HG03060 (cell line): ENCODE measurements around the gene NDUFAB1.
"Not testable (repeated sequence)": the region's sequence is repeated elsewhere in the genome, so short reads cannot be mapped to it uniquely, and the experiment has no call there.

ENCODE experiments used
- ATAC-seq: cut with Tn5 transposase; IDR thresholded peaks from one replicate; pipeline ENCODE4 v1.9.1; 2021; ENCODE audit warnings: low read depth, moderate number of reproducible peaks; ENCODE audit not compliant: unreplicated experiment

NDUFAB1 gene

DNA sequence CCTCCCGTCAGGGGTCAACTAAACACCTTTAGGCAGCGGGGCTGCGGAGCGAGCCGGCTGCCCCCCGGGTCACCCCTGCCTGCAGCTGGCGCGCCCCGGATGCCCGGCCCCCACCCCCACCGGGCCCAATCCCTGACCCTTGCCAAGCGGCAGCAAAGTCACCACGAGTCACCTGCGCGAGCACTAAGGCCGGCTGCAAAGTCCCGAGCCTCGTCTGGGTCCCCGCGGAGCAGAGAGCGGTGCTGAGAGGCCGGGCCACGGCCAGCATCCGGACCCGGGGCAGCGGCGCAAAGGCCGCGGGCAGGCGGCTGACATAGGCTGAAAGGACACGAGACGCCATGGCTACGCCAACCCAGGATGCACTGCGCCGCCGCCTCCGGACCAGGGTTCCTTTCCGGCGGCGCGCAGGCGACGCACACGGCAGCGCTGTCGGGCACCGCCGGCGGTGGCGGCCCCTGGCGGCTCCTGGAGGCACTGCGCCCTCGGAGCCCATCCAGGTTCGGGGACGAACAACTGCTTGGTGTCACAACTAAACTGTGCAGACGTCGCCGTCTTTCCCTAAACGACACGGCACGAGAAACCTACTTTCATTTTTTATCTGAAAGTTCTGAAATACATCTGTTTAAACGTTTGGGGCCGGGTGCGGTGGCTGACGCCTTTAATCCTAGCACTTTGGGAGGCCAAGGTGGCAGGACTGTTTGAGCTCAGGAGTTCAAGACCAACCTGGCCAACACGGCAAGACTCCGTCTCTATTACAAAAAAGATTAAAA, at the start of gene NDUFAB1:
TSS of gene NDUFAB1 (minus strand) at position 366 of the 770 bp plus-strand sequence. CDS start at position 340, 26 bp downstream.
- peak; percentile 65 for ATAC-seq

DNA sequence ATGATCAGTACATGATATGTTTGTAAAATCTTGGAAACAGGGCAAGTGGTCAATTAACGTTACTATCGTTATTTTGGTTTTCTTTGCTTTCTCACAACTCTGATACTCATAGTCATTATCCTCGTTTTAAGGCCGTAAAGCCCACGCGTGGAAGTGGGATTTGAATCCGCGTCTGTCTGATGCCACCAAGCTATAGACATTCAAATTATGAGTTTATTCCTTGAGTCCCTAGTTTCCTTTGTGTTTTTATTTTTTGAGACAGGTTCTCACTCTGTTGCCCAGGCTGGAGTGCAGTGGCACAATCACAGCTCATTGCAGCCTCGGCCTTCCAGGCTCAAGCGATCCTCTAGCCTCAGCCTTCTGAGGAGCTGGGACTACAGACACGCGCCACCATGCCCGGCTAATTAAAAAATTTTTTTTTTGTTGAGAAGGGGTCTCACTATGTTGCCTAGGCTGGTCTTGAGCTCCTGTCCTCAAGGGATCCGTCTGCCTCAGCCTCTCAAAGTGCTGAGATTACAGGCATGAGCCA, 46.2 kb upstream of the NDUFAB1 start:
- ATAC-seq, result no peak

DNA sequence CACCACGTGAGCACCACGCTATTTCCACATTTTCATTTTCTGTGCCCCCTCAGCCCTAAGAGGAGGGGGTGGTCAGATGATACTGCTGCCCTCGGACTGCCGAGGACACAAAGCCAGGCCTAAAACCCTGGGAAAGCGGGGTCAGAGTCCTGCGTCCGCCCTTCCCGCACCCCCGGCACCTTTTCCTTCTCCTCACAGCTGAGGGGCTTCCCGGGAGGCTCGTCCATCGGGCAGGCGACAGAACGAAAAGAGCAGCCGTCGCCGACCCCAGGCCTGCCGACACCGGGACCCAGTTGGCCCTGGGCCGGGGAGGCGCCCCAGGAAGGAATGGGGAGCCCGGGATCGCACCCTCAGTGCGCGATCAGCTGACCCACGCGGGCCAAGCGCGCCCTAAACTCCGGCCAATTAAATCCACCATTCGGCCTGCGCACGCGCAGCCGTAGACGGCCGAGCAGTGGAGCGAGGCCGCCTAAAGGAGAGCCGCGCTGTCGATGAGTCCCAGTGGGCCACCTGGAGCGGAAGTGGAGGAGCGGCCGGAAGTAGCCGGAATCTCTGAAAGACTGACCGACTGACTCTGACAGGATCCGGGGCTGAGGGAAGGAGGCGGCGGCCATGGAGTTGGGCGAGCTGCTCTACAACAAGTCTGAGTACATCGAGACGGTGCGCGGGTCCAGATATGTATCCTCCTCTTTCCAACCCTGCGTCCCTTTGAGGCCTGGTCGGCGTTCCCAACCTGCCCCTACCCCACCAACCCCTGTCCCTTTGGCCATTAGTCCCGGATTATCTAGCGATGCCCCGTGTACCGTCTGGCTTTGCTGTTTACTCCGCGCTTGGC, 45.0 kb upstream of the NDUFAB1 start, which contains the start of the genes DCTN5 and PALB2:
TSS of gene DCTN5 (plus strand) at position 536 of the 835 bp plus-strand sequence. CDS start at position 613, 77 bp downstream.
TSS of gene PALB2 (minus strand) at position 380 of the 835 bp plus-strand sequence. CDS start at position 227, 153 bp downstream.
- ATAC-seq, result peak; percentile 93

GRCh38 chr16:23640615-23640930, 44.5 kb upstream of the NDUFAB1 start:
- ATAC-seq, result no peak

DNA sequence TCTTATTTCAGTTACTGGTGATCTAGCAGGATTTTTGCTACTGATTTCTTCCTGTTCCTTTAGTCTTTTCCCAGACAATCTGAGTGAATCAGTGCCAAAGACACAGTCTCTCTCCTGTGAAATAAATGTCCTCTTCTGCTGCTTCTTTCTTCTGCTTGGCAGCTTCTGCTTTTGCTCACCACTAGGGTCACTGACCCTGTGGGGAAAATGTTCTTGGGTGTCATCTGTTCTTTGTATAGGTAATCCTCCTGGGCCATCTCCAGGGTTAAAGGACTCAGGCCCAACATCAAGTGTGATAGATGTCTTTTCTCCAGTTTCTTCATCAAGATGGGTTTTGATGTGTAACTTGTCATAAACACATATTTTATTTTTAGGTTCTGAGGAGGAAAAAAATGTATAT, 39.8 kb upstream of the NDUFAB1 start:
- no peak for ATAC-seq

- ATAC-seq, result no peak
Measured at GRCh38 chr16:23634461-23635036, 38.4 kb upstream of the NDUFAB1 start.

- ATAC-seq, result not testable (repeated sequence)
Measured at GRCh38 chr16:23631874-23632273, 35.8 kb upstream of the NDUFAB1 start.

DNA sequence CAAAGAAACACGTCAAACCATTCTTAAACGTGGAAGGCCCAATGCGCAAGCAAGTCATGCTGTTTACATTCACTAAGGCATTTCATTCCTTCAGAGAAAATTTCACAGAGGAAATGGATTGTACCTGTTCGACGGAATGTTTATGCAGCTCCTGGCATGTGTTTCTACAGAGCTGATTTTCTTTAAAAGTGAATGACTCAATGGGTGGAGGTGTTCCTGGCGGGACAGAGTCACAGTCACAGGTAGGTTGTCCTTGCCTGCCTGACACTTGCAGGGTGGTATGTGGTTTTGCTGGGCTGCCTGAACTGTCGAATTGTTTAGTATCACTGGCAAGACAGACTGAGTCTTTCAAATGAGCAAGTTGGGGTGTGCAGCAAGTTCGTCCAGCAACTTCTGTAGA, 33.4 kb upstream of the NDUFAB1 start:
- no peak for ATAC-seq

- no peak for ATAC-seq
Measured at GRCh38 chr16:23624092-23624491, 28.0 kb upstream of the NDUFAB1 start.

- ATAC-seq, result no peak
Measured at GRCh38 chr16:23615805-23616204, 19.7 kb upstream of the NDUFAB1 start.

- no peak for ATAC-seq
Measured at GRCh38 chr16:23611936-23612335, 15.8 kb upstream of the NDUFAB1 start.

DNA sequence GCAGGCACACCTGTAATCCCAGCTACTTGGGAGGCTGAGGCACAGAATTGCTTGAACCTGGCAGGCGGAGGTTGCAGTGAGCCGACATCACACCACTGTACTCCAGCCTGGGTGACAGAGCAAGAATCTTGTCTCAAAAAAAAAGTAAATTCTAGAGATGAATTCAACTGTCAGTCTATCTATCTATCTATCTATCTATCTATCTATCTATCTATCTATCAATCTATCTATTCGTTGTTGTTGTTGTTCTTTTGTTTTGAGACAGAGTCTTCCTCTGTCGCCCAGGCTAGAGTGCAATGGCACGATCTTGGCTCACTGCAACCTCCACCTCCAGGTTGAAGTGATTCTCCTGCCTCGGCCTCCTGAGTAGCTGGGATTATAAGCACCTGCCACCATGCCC, 14.8 kb upstream of the NDUFAB1 start:
- ATAC-seq, result not testable (repeated sequence)

GRCh38 chr16:23609929-23610328, 13.8 kb upstream of the NDUFAB1 start:
- ATAC-seq, result no peak

- ATAC-seq, result no peak
Measured at GRCh38 chr16:23608194-23608593, 12.1 kb upstream of the NDUFAB1 start.

- ATAC-seq, result no peak
Measured at GRCh38 chr16:23607726-23608125, 11.6 kb upstream of the NDUFAB1 start.

DNA sequence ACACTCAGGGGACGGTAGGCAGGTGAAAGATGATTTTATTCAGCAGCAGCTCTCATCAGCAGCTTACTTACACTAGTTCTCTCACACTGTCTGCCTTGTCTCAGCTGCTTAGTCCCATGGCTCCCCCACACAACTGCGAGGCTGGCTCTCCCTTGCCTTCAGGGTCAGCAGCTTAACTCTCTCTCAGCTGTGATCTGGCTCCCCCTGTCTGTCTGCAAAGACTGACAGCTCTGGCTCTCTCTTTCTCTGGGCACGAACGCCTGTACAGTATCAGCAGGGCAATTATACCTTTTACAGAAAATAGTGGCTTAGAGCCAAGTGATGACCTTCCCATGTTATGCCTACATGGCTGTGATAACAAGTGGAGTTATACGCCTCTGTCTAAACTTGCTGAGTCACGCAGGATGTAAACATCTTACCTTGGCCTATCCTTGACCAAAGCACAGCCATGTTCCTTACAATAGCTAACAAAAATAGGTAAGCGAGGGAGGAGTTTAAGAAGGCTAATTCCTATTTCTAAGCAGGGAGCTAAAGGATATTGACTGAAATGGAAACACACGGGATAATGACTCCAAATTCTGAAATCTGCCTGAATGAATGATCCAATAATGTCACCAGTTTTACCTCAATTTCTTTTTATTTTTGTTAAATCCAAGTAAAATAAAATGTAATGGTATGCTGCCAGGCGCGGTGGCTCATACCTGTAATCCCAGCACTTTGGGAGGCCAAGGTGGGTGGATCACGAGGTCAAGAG, 1.1 kb upstream of the NDUFAB1 start:
- ATAC-seq, result no peak

DNA sequence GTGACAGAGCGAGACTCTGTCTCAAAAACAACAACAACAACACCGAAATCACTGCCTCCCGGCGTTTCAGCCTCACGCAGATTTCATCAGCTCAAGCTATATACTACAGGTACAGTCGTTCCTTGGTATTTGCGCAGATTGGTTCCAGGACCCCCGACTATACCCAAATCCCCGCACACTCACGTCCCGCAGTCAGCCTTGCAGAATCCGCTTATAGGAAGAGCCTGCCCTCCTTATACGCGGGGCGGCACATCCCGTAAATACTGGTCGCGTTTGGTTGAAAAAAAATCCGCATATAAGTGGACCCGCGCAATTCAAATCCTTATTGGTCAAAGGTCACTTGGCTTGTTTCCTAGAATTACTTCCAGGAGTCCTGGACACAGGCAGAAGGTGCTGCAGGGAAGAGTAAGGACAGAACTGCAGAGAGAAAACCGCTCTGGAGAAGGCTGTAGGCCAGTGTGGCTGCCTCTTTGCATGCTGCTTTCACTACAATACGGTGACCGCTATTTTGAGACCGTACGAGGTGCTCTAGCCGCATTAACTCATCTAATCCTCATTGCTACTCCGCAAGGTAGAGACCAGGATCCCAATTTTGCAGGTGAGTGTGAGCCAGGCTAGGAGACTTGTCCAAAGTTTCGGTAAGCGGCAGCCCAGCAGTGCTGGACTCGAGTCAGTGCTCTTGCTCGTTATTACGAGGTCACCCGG, 718 bp downstream of the NDUFAB1 start:
- no peak for ATAC-seq

GRCh38 chr16:23594186-23594585, 1.9 kb downstream of the NDUFAB1 start:
- ATAC-seq, result no peak

GRCh38 chr16:23590181-23590580, 5.9 kb downstream of the NDUFAB1 start:
- ATAC-seq, result no peak

GRCh38 chr16:23587726-23588125, 8.4 kb downstream of the NDUFAB1 start:
- no peak for ATAC-seq
